Measurements from ENCODE around the gene SLC25A6. TPM values are rescaled to one million over a fixed set of nuclear protein-coding genes. Genes with fewer than 3 reads are reported as not detected.
"Not testable (repeated sequence)": the region's sequence is repeated elsewhere in the genome, so short reads cannot be mapped to it uniquely, and the experiment has no call there.

The SLC25A6 gene
- total and polyA plus RNA-seq, 9 donors, result 105 to 703 (median 519) TPM

GRCh38 chrX:1416965-1417760, 25.2 kb upstream of the SLC25A6 start:
- TF ChIP-seq POLR2A (IDR thresholded peaks at IDR 0.05), result no peak
- TF ChIP-seq, protein P1, sequence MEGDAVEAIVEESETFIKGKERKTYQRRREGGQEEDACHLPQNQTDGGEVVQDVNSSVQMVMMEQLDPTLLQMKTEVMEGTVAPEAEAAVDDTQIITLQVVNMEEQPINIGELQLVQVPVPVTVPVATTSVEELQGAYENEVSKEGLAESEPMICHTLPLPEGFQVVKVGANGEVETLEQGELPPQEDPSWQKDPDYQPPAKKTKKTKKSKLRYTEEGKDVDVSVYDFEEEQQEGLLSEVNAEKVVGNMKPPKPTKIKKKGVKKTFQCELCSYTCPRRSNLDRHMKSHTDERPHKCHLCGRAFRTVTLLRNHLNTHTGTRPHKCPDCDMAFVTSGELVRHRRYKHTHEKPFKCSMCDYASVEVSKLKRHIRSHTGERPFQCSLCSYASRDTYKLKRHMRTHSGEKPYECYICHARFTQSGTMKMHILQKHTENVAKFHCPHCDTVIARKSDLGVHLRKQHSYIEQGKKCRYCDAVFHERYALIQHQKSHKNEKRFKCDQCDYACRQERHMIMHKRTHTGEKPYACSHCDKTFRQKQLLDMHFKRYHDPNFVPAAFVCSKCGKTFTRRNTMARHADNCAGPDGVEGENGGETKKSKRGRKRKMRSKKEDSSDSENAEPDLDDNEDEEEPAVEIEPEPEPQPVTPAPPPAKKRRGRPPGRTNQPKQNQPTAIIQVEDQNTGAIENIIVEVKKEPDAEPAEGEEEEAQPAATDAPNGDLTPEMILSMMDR (IDR thresholded peaks at IDR 0.05), result no peak
- TF ChIP-seq EP300 (IDR thresholded peaks at IDR 0.05), result no peak
- DNase-seq, result peak in 1 of 5 donors; percentile 21

DNA sequence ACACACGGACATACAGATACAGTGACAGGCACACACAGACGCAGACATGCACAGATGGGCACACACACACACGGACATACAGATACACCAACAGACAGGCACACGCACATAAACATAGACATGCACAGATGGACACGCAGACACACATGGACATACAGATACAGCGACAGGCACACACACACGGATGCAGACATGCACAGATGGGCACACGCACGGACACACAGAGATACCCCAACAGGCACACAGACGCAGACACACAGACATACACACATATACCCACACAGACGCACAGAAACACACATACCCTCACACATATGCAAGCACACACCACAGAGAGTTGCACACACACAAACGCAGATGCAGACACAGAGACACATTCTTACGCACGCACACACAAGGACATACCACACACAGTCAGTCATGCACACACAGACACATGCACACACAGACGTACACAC, 24.4 kb upstream of the SLC25A6 start:
- no peaks in the 10 kb centered on the region for H3K27me3 ChIP-seq
- H3K4me3 ChIP-seq, result no peak overlapping the region
- peak in 1 of 5 donors; percentile 7 for DNase-seq
- 64 to 70% (median 66%) methylated on average over 15 of the region's 15 CpGs for WGBS, 3 donors
- H3K9me3 ChIP-seq, result no peaks in the 10 kb centered on the region
- no peaks in the 10 kb centered on the region for H3K36me3 ChIP-seq
- no peaks in the 10 kb centered on the region for H3K4me1 ChIP-seq (ENCODE audit: insufficient read depth)
- intact Hi-C loops (cut with DNase I), result no loop called here
- no peak overlapping the region for H3K27ac ChIP-seq
- TF ChIP-seq EP300 (IDR thresholded peaks at IDR 0.05) (no peak), POLR2A (IDR thresholded peaks at IDR 0.05) (no peak)
- TF ChIP-seq, protein P1 (IDR thresholded peaks at IDR 0.05), result no peak

More at GRCh38 chrX:1416965-1417760, 25.2 kb upstream of the SLC25A6 start:
- Histone ChIP-seq H3K4me3 (no peak overlapping the region), H3K36me3 (no peaks in the 10 kb centered on the region), H3K27ac (no peak overlapping the region), H3K27me3 (no peaks in the 10 kb centered on the region), H3K9me3 (no peaks in the 10 kb centered on the region), H3K4me1 (ENCODE audit: insufficient read depth) (no peaks in the 10 kb centered on the region)
- intact Hi-C loops (cut with DNase I), result no loop called here
- WGBS, 3 donors, result 70 to 75% (median 73%) methylated on average over 14 of the region's 14 CpGs

DNA sequence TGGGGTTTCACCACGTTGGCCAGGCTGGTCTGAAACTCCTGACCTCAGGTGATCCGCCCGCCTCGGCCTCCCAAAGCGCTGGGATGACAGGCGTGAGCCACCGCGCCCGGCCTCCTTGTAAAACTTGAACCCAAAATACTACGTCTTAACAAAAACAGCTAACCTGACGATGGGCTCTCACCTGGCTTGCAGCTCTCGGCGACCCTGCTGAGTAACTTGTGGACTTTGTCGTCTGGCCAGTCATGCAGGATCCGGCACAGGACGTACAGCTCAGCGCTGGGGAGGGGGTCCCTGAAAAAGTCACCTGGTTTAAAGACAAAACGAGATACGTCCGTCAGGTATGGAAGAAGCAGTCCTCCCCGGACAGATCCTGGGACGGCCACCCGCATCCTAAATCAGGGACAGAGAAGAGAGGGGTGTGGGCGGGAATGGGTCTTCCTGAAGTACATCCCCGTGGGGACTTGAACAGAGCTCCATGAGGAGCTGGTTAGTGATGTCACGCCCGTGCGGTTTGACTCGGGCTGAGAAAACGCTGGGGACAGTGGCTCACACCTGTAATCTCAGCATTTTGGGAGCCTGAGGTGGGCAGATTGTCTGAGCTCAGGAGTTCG, 20.7 kb upstream of the SLC25A6 start:
- no peaks in the 10 kb centered on the region for H3K9me3 ChIP-seq
- no peaks in the 10 kb centered on the region for H3K27me3 ChIP-seq
- no peaks in the 10 kb centered on the region for H3K36me3 ChIP-seq
- no peak overlapping the region for H3K4me3 ChIP-seq
- peak in 1 of 5 donors; percentile 30 for DNase-seq
- H3K27ac ChIP-seq, result no peak overlapping the region
- 86 to 93% (median 90%) methylated on average over 30 to 31 of the region's 31 CpGs for whole genome bisulfite sequencing, 3 donors
- H3K4me1 ChIP-seq (ENCODE audit: insufficient read depth), result no peaks in the 10 kb centered on the region
- no peak for TF ChIP-seq POLR2A (IDR thresholded peaks at IDR 0.05)
- no peak for TF ChIP-seq EP300 (IDR thresholded peaks at IDR 0.05)
- TF ChIP-seq, protein P1 (IDR thresholded peaks at IDR 0.05), result no peak
- intact Hi-C loops (cut with DNase I), result no loop called here

DNA sequence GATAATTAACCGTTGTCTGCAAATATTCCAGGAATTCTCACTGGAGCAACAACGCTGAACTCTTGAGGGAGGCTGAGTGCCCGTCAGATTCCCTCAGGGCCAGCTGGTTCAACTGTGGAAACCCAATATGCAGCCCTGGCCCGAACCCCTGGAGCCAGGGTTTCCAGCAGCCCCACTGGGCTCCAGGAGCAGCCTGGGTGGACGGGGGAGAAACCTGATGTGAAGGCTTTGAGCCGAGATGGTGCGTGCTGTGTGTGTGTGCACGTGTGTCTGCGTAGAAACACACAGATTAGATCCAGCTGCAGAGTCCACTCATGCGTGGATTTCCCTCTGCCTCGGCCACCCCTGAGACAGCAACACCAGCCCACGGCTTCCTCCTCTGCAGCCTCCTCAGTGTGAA, 19.4 kb upstream of the SLC25A6 start:
- Histone ChIP-seq H3K27ac (no peak overlapping the region), H3K9me3 (no peaks in the 10 kb centered on the region), H3K36me3 (no peaks in the 10 kb centered on the region), H3K4me3 (no peak overlapping the region), H3K27me3 (no peaks in the 10 kb centered on the region), H3K4me1 (ENCODE audit: insufficient read depth) (no peaks in the 10 kb centered on the region)
- WGBS, 3 donors, result 52 to 67% (median 55%) methylated on average over 11 to 12 of the region's 12 CpGs
- intact Hi-C loops (cut with DNase I), result no loop called here
- peak in 1 of 5 donors; percentile 28 for DNase-seq
- no peak for TF ChIP-seq EP300 (IDR thresholded peaks at IDR 0.05)

DNA sequence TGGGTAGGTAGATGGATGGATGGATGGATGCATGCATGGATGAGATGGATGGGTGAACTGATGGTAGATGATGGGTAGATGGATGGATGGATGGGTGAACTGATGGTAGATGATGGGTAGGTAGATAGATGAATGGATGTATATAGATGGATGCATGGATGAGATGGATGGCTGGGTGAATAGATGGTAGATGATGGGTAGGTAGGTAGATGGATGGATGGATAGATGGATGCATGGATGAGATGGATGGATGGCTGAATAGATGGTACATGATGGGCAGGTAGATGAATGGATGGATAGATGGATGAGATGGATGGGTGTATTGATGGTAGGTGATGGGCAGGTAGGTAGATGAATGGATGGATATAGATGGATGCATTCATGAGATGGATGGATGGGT, 15.1 kb upstream of the SLC25A6 start:
- Histone ChIP-seq H3K27me3 (no peaks in the 10 kb centered on the region), H3K9me3 (peaks cover 0 to 3% of the 10 kb centered on the region in 2 donors), H3K4me1 (ENCODE audit: insufficient read depth) (no peaks in the 10 kb centered on the region), H3K4me3 (no peak overlapping the region), H3K27ac (no peak overlapping the region), H3K36me3 (no peaks in the 10 kb centered on the region)
- TF ChIP-seq POLR2A (IDR thresholded peaks at IDR 0.05) (no peak), EP300 (IDR thresholded peaks at IDR 0.05) (no peak)
- TF ChIP-seq, protein P1 (IDR thresholded peaks at IDR 0.05), result no peak
- DNase-seq, result no peak
- intact Hi-C loops (cut with DNase I), result no loop called here

- H3K27me3 ChIP-seq; DNase-seq; H3K4me3 ChIP-seq; H3K4me1 ChIP-seq (ENCODE audit: insufficient read depth); H3K36me3 ChIP-seq; H3K9me3 ChIP-seq; intact Hi-C loops (cut with DNase I); H3K27ac ChIP-seq: not testable (repeated sequence)
- WGBS, 3 donors, result 95 to 100% (median 96%) methylated on average over 2 of the region's 2 CpGs
Observed at GRCh38 chrX:1405769-1406168, 13.9 kb upstream of the SLC25A6 start.

DNA sequence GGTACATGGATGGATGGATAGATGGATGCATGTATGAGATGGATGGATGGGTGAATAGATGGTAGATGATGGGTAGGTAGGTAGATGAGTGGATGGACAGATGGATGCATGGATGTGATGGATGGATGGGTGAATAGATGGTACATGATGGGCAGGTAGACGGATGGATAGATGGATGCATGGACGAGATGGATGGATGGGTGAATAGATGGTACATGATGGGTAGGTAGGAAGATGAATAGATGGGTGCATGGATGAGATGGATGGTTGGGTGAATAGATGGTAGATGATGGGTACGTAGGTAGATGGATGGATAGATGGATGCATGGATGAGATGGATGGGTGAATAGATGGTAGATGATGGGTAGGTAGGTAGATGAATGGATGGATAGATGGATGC, 12.0 kb upstream of the SLC25A6 start:
- H3K4me1 ChIP-seq (ENCODE audit: insufficient read depth); H3K4me3 ChIP-seq; H3K36me3 ChIP-seq; H3K27ac ChIP-seq; H3K27me3 ChIP-seq; H3K9me3 ChIP-seq; DNase-seq; intact Hi-C loops (cut with DNase I): not testable (repeated sequence)
- 93 to 98% (median 95%) methylated on average over 3 of the region's 3 CpGs for WGBS, 3 donors

Data from ovary (tissue), 9 donors.